Esophagus squamous epithelium (tissue), 4 donors: ENCODE results near the gene CDH11.

ENCODE experiments used
- POLR2A ChIP-seq, 4 donors: fragments of 450-650 bp; IDR thresholded peaks; one replicate each; pipeline ENCODE4 v1.6.1; 2017; ENCODE audit warnings: antibody characterized with exemption in 4 of 4, mild to moderate bottlenecking in 4 of 4, moderate library complexity in 3 of 4
- TF ChIP-seq, protein P1 (sequence below), 6 experiments: fragments of 450-650 bp in 4 of 6; fragments of 200-600 bp in 2 of 6; sonication (generic) in 2 of 6; IDR thresholded peaks; one replicate each; pipeline ENCODE4 v1.5.1; 2016 to 2019; ENCODE audit warnings: antibody characterized with exemption in 6 of 6, mild to moderate bottlenecking in 4 of 6, moderate library complexity in 4 of 6

- TF ChIP-seq POLR2A (IDR thresholded peaks at IDR 0.05) = no peak
- TF ChIP-seq, protein P1, sequence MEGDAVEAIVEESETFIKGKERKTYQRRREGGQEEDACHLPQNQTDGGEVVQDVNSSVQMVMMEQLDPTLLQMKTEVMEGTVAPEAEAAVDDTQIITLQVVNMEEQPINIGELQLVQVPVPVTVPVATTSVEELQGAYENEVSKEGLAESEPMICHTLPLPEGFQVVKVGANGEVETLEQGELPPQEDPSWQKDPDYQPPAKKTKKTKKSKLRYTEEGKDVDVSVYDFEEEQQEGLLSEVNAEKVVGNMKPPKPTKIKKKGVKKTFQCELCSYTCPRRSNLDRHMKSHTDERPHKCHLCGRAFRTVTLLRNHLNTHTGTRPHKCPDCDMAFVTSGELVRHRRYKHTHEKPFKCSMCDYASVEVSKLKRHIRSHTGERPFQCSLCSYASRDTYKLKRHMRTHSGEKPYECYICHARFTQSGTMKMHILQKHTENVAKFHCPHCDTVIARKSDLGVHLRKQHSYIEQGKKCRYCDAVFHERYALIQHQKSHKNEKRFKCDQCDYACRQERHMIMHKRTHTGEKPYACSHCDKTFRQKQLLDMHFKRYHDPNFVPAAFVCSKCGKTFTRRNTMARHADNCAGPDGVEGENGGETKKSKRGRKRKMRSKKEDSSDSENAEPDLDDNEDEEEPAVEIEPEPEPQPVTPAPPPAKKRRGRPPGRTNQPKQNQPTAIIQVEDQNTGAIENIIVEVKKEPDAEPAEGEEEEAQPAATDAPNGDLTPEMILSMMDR (IDR thresholded peaks at IDR 0.05) = no peak
Observed at GRCh38 chr16:65005696-65006095, 116.2 kb downstream of the CDH11 start.
